DMS153 treated with DMSO at 0.1 percent for 48 hours (cell line): ENCODE data around the gene HPSE2.
A peak's percentile ranks its signal among the peaks of the same experiment; 100 is the strongest.

Experiments
- DNase-seq: peaks from one replicate; lab custom pipeline; 2025; ENCODE audit not compliant: unreplicated experiment; lab: John Stamatoyannopoulos, UW

The HPSE2 gene

GRCh38 chr10:98469001-98469931 lies 766.4 kb downstream of the HPSE2 start:
- no peak for DNase-seq

- peak; percentile 89 for DNase-seq
Observed at GRCh38 chr10:98467506-98468318, 767.9 kb downstream of the HPSE2 start.

DNA sequence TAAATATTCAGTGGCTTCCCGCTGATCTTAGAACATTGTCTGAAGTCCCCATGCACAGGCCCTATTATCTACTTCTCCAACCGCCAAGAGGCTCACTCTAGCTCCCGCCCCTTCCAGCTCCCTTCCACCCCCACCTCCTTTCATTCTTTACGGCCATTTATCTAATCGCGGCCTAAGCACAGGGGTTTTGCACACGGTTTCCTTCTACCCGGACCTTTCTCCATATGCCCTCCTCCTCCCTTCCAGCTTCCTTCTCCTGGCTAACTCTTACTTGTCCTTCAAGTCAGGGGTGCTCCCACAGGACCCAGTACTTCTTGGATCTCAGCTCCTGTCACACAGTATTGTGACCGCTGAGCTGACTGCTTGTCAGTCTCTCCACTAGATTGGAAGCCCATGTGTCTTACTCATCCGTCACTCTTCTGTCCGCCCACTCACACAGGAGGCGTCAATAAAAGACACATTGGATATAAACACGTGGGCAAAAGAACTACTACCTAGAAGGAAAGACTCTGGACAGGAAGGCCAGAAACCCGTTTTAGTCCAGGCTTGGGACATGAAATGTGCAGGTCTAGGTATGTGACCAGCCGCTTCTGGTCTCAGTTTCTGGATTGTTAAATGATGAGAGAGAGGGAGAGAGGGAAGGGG lies 768.7 kb downstream of the HPSE2 start:
- DNase-seq: no peak

DNA sequence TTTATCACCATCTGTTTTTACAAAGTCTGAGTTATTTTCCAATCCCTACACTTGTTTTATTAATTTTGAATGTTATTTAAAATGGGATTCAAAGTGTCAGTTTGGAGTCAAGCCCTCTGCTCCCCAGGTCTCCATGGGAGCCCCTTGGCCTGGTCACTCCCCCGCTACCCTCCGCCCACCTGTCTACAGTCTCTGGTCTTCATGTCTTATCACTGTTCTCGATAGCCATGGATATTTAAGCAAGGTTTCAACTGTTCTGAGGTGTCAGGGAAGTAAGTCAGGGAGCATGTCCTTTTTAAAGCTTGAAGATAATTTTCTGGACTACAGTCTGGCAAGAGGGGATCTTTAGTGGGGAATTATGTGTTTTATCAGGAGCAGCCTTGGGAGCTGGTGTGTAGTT lies 769.8 kb downstream of the HPSE2 start:
- no peak for DNase-seq

DNA sequence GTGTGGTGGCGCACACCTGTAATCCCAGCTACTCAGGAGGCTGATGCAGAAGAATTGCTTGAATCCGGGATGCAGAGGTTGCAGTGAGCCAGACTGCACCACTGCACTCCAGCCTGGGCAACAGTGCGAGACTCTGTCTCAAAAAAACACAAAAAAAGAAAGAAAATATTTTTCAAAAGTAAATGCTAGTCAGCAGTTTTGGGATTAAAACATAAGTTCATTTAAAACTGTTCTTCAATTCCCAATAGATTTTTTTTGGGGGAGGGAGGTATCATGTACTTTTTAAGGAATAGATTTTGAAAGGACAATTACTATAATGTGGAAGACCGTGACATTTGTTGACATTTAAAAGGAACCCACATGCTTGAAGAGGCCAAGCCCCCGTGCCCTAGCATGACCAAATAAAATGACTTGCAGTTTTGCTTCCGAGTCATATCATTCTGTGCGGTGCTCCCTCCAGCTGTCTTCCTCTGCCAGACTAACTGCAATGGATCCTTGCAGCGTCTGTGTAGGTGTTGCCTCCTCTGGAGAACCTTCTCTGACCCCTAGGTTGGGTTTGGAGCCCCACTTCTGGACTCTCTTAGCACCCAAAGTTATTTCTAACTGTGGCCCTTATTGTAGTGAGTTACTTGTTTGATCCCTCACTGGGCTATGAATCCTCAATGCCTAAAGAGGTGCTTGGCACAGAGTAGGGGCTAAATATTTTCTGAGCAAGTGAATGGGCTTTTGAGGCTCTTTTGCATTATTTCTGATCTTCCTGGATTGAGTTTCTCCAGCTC lies 771.5 kb downstream of the HPSE2 start:
- DNase-seq: no peak

DNA sequence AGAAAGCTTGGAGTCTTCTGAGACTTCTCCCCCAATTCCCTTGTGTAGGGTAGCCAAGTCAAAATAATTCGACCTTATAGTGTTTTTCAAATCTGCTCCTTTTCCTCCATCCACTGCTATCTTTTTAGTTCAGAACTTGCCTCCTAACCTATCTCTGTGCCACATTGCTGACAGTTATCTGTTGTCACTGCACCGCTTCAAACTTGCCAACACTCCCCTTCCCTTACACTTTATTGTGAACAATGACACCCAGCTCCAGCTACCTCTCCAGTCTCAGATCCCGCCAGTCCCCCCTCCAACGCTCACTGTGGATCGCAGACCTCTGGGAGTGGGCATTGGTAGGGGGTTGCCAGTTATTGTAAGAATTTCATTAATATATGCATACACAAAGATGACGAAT lies 772.6 kb downstream of the HPSE2 start:
- no peak for DNase-seq

GRCh38 chr10:98461500-98461842 lies 774.2 kb downstream of the HPSE2 start:
- DNase-seq: no peak

- peak; percentile 36 for DNase-seq
Observed at GRCh38 chr10:98460837-98461499, 774.7 kb downstream of the HPSE2 start.

- DNase-seq: no peak
Observed at GRCh38 chr10:98458809-98459784, 776.6 kb downstream of the HPSE2 start.

DNA sequence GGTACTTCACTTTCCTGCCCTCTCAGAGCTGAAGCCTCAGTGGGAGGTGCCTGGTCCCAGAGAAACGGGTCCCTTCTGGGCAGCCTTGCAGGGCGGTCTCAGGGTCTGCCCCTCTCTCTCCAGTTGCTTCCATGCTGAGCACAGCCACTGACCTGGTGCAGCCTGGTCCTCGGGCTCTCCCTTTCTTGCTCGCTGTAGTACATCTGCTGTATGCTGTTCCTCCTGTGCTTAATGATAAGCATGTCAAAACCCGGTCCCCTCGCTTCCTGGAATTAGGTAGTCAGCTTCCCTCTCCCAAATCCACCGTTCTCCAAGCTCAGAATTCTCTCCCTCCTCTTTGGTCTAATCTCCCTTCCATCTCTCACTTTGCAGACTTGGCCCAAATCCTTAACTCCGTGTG lies 777.9 kb downstream of the HPSE2 start:
- no peak for DNase-seq

DNA sequence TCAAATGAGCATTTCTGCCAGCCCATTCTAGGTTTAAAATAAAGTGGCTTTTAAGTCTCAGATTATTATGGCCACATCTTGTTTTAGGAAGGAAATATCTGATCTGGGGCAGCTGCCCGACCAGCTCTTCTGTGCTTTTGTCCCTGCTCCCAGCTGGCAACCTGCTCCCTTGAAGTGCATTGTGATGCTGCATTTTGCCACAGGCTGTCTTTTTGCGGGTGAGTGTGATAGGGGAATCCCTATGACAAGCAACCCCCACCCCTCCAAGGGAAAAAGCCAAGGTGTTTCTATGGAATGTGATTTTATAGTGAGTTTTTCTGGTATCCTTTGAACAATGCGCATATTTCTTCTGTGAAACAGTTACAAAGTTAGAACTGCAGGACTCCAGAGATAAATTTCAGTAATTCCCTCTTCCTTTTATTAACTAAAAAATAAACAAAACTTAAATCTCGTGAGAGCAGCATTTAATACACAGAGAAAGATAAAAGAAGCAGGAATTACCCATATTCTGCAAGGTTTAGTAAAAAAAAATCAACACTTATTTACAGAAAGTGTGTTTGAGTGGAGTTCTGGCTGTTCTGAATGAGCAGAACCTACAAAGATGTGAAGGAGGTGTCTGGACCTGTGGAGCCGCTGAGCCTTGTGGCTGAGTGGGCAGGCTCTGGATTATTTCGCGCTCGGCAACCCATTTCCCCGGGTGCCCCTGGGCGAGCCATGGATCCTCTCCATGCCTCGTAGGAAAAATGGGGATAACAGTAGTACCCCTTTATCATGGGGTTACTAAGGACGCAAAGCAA lies 778.8 kb downstream of the HPSE2 start:
- no peak for DNase-seq

- DNase-seq: no peak
Observed at GRCh38 chr10:98456043-98456570, 779.5 kb downstream of the HPSE2 start.

GRCh38 chr10:98453729-98454128 lies 781.9 kb downstream of the HPSE2 start:
- no peak for DNase-seq

DNA sequence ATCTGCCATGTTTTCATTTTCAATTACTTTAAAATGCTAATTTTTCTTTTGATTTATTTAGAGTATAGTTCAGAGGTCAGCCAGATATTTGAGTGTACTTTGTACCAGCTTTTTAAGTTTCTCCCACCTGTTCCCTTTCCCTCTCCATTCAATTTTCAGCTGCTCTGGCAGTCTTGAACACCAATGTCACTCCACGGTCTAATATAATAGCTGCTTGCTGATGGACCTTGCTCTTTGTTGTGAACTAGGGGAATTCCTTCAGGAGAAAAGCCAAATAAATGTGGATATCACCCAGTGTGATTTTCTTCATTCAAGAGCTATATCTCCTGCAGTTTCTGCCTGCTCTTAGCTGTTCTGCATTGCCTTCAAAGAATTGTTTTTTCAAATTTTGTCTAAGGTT lies 785.0 kb downstream of the HPSE2 start:
- no peak for DNase-seq

- DNase-seq: no peak
Observed at GRCh38 chr10:98449287-98449686, 786.4 kb downstream of the HPSE2 start.

DNA sequence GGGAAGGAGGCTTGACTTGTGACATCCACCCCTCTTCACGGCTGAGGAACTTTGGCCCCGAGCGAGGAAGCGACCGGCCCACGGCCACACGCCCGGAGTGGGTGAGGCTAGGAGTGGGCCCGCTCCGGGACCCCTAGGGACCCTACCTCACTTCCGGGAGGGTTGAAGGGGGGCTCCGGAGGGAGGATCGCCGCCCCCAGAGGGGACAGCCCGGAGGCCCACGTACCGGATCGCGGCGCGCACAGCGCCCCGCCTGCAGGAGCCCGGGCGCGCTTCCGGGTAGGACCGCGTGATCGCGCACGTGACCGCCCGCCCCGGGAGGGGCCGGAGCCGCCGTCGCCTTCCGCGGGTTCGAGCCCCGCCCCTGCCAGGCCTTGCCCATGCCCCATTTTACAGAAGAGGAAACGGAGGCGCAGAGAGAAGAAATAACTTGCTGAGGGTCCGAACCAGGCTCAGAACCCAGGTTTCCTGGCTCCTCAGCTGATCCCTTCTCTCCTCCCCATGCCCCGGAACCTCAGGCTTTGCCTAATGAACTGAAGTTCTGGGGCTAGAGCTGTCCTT lies 788.9 kb downstream of the HPSE2 start, which contains the start of gene HPS1:
Gene HPS1, minus strand, starts transcription at position 275 of the 561 bp plus-strand sequence. CDS start 3,695 bp downstream, outside the sequence.
- peak; percentile 49 for DNase-seq

GRCh38 chr10:98446151-98446660 lies 789.4 kb downstream of the HPSE2 start:
- no peak for DNase-seq
